Mesendoderm (in vitro differentiated cells): ENCODE measurements around the gene SMARCD1.
A peak's percentile ranks its signal among the peaks of the same experiment; 100 is the strongest.

Experiments used
- DNase-seq: peaks from one replicate; pipeline ENCODE4 v3.0.0; 2013
- H2AK5ac ChIP-seq: 2 replicates; pipeline ENCODE4 v1.6.1; 2013; ENCODE audit warnings: low read length, inconsistent platforms
- H2BK120ac ChIP-seq: 2 replicates; pipeline ENCODE4 v1.6.1; 2013; ENCODE audit warnings: low read depth, mild to moderate bottlenecking, low read length, moderate library complexity, mixed read lengths
- H2BK15ac ChIP-seq: replicated peaks from 2 replicates; pipeline ENCODE4 v1.6.1; 2013; ENCODE audit warnings: low read depth, mild to moderate bottlenecking, moderate library complexity
- H2BK5ac ChIP-seq: 2 replicates; pipeline ENCODE4 v1.6.1; 2013; ENCODE audit warnings: low read length, inconsistent platforms
- H3K18ac ChIP-seq: 2 replicates; pipeline ENCODE4 v1.6.1; 2013; ENCODE audit warnings: mild to moderate bottlenecking, low read length, mixed read lengths
- H3K23ac ChIP-seq: one replicate; pipeline ENCODE4 v1.6.1; 2013; ENCODE audit warnings: low read length
- H3K27ac ChIP-seq: 2 replicates; pipeline ENCODE4 v1.5.1; 2013; ENCODE audit warnings: low read depth, mild to moderate bottlenecking, inconsistent platforms, low read length, moderate library complexity
- H3K27me3 ChIP-seq: 2 replicates; pipeline ENCODE4 v1.6.1; 2013; ENCODE audit warnings: low read length, control low read depth, mild to moderate bottlenecking, inconsistent platforms; ENCODE audit not compliant: insufficient read depth, poor library complexity
- H3K36me3 ChIP-seq: 2 replicates; pipeline ENCODE4 v1.6.1; 2013; ENCODE audit warnings: low read length, inconsistent platforms; ENCODE audit not compliant: control insufficient read depth, insufficient read depth
- H3K4ac ChIP-seq: one replicate; pipeline ENCODE4 v1.6.1; 2013; ENCODE audit warnings: low read depth, mild to moderate bottlenecking, low read length, moderate library complexity
- H3K4me1 ChIP-seq: 2 replicates; pipeline ENCODE4 v1.6.1; 2013; ENCODE audit warnings: low read depth, low read length, inconsistent platforms; ENCODE audit not compliant: control insufficient read depth
- H3K4me2 ChIP-seq: 2 replicates; pipeline ENCODE4 v1.6.1; 2013; ENCODE audit warnings: low read length
- H3K4me3 ChIP-seq: 2 replicates; pipeline ENCODE4 v1.5.1; 2013; ENCODE audit warnings: mild to moderate bottlenecking, low read length
- H3K56ac ChIP-seq: one replicate; pipeline ENCODE4 v1.6.1; 2013; ENCODE audit warnings: low read length
- H3K79me1 ChIP-seq: 2 replicates; pipeline ENCODE4 v1.6.1; 2013; ENCODE audit warnings: low read length, inconsistent platforms
- H3K79me2 ChIP-seq: 2 replicates; pipeline ENCODE4 v1.6.1; 2013; ENCODE audit warnings: mild to moderate bottlenecking, low read length; ENCODE audit not compliant: control insufficient read depth, insufficient read depth
- H3K9ac ChIP-seq: 2 replicates; pipeline ENCODE4 v1.6.1; 2013; ENCODE audit warnings: low read length, inconsistent platforms
- H4K5ac ChIP-seq: one replicate; pipeline ENCODE4 v1.6.1; 2013; ENCODE audit warnings: low read length
- H4K8ac ChIP-seq: one replicate; pipeline ENCODE4 v1.6.1; 2013; ENCODE audit warnings: low read depth, mild to moderate bottlenecking, control low read depth, low read length, moderate library complexity
- WGBS: extraction: QIAGEN DNeasy Blood & Tissue Kit; methylation state at CpG from one replicate; pipeline ENCODE4 v1.1.7; 2013; ENCODE audit warnings: low lambda C conversion rate, missing lambda C conversion rate; ENCODE audit not compliant: insufficient coverage; ENCODE audit errors: extremely low coverage; 5-methylcytosine and 5-hydroxymethylcytosine counted together

The SMARCD1 gene

DNA sequence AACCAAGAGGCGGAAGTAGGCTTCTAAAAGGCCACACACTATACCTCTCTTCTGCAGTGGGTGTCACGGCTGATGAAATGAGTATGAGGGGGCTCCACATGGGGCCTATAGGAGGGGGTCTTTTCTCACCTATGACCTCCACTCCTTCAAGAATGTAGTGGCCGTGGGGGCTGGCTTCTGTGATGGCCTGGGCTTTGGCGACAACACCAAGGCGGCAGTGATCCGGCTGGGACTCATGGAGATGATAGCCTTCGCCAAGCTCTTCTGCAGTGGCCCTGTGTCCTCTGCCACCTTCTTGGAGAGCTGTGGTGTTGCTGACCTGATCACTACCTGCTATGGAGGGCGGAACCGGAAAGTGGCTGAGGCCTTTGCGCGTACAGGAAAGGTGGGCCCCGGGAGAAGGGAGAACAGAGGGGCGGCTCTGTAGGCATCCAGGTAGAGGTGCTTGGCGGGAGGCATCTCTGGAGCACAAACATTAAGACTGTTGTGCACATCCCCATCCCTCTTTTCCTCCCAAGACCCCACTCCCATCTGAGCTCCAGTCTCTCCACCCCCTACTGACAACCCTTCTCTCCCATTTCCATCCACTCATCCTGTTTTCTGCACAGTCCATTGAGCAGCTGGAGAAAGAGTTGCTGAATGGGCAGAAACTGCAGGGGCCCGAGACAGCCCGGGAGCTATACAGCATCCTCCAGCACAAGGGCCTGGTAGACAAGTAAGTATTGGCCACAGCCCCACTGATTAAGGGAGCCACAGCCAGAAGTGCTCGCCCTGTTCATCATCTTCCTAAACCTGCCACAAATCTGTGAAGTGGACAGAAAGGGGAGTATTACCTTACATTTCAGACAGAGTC lies 22.5 kb downstream of the SMARCD1 start:
- Histone ChIP-seq H3K27ac (no peak overlapping the region), H3K79me2 (no peaks in the 10 kb centered on the region), H3K23ac (no peak overlapping the region), H2BK15ac (no peak overlapping the region), H2BK120ac (no peak overlapping the region), H3K56ac (no peak overlapping the region), H3K18ac (no peak overlapping the region), H2AK5ac (no peak overlapping the region), H3K4me3 (no peak overlapping the region), H3K36me3 (no peaks in the 10 kb centered on the region), H2BK5ac (no peak overlapping the region), H3K27me3 (no peaks in the 10 kb centered on the region), H3K9ac (no peak overlapping the region), H4K5ac (no peak overlapping the region), H3K4ac (no peak overlapping the region), H3K4me2 (no peak overlapping the region), H3K4me1 (peaks cover 8% of the 10 kb centered on the region), H4K8ac (no peak overlapping the region), H3K79me1 (no peaks in the 10 kb centered on the region)
- no peak for DNase-seq
- WGBS: no CpG with 5 or more reads among the region's 17 CpGs

DNA sequence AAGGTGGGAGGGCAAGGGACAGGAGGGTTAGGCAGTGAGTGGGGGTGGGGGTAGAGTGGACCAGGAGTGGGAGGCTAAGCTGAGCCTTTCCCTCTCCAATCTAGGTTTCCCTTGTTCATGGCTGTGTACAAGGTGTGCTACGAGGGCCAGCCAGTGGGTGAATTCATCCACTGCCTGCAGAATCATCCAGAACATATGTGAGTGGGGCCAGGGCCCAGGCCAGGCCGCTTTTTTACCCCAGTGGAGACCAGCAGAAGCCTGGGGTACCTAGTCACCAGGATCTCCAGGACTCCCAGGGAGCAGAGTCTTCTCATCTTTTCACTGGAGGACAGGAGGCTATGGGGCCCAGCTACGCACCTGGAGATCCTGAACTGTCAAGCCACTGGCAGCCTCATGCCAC lies 24.2 kb downstream of the SMARCD1 start:
- Histone ChIP-seq H3K79me2 (peaks cover 5% of the 10 kb centered on the region), H3K9ac (peak overlapping the region; percentile 36), H3K56ac (peak overlapping the region; percentile 64), H2AK5ac (no peak overlapping the region), H4K5ac (no peak overlapping the region), H3K27me3 (no peaks in the 10 kb centered on the region), H2BK15ac (no peak overlapping the region), H2BK120ac (no peak overlapping the region), H4K8ac (no peak overlapping the region), H3K4me3 (no peak overlapping the region), H3K36me3 (no peaks in the 10 kb centered on the region), H3K18ac (no peak overlapping the region), H2BK5ac (no peak overlapping the region), H3K79me1 (peaks cover 2% of the 10 kb centered on the region), H3K4ac (no peak overlapping the region), H3K4me1 (peaks cover 8% of the 10 kb centered on the region), H3K27ac (no peak overlapping the region), H3K4me2 (no peak overlapping the region), H3K23ac (no peak overlapping the region)
- no CpG with 5 or more reads among the region's 3 CpGs for WGBS
- no peak for DNase-seq

DNA sequence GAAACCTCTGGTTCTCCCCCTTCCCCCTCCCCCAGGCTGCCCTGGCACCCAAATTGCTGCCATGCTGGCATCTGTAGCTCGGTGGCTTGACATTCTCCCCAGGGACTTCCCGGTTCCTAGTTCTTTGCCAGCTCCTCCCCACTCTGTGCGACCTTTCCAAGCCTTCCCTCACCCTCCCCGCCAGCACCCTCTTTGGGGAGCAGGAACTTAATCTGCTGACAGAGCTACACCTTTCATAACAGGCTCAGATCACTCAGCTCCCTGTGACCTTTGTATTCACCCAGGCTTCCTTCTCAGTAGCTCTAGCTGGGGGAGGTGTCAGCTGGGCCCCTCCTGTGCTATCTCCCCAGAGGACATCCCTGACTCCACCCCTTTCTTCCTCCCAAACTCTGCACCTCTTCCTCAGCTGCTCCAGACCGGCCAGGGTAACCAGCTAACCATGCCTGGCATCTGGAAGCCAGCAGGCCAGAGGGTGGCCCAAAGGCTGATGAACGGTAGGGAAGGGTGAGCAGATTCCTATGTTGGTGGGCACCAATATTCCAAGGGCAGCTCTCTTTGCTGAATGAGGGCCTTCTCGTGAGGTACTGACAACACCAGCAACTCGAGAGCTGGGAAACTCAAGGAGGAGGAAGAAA lies 25.1 kb downstream of the SMARCD1 start:
- Histone ChIP-seq H3K79me1 (peaks cover 2% of the 10 kb centered on the region), H2BK5ac (peak overlapping the region; percentile 7), H2AK5ac (no peak overlapping the region), H3K4me3 (no peak overlapping the region), H3K18ac (no peak overlapping the region), H3K56ac (peak overlapping the region; percentile 66), H3K23ac (no peak overlapping the region), H3K4ac (no peak overlapping the region), H4K8ac (no peak overlapping the region), H3K27me3 (no peaks in the 10 kb centered on the region), H3K9ac (no peak overlapping the region), H3K36me3 (no peaks in the 10 kb centered on the region), H2BK120ac (no peak overlapping the region), H2BK15ac (no peak overlapping the region), H3K79me2 (peaks cover 5% of the 10 kb centered on the region), H3K4me2 (no peak overlapping the region), H3K4me1 (peaks cover 8% of the 10 kb centered on the region), H4K5ac (no peak overlapping the region), H3K27ac (peak overlapping the region; percentile 46)
- no CpG with 5 or more reads among the region's 8 CpGs for WGBS
- DNase-seq: peak; percentile 36

DNA sequence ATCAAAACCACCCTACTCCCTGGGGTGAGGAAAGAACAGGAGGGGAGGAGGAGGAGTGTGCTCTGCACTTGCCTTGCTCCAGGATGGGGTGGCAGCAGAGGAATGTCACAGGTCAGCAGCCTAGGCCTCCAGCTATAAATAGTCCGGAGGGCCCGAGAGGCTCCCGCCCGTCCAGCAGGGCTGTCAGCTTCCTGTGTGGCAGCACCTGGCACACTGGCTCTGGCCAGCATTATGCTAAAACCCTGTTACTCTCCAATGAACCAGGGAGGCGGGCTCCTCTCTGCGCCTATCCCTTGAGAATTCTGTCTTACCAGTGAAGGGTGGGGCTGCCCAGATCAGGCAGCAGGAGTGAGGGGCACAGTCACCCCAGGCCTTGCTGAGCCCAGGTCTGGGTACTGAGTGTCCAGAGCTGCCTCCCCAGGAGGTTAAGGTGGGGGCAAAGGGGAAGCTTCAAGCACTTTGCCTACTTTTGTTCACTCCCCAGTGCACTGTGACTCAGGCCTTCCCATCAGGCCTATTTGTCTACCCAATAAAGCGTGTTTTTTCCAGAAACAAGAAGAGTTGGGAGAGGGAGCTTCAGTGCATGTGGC lies 25.7 kb downstream of the SMARCD1 start:
- no peak overlapping the region for H2AK5ac ChIP-seq
- peak overlapping the region; percentile 46 for H3K27ac ChIP-seq
- H3K27me3 ChIP-seq: no peaks in the 10 kb centered on the region
- H3K18ac ChIP-seq: no peak overlapping the region
- H2BK120ac ChIP-seq: no peak overlapping the region
- peak overlapping the region; percentile 34 for H3K9ac ChIP-seq
- no peaks in the 10 kb centered on the region for H3K36me3 ChIP-seq
- peak overlapping the region; percentile 66 for H3K56ac ChIP-seq
- no peak overlapping the region for H3K4me3 ChIP-seq
- no peak overlapping the region for H3K4me2 ChIP-seq
- peaks cover 5% of the 10 kb centered on the region for H3K79me2 ChIP-seq
- no CpG with 5 or more reads among the region's 7 CpGs for WGBS
- peak; percentile 84 for DNase-seq
- H3K4me1 ChIP-seq: peaks cover 8% of the 10 kb centered on the region
- no peak overlapping the region for H2BK15ac ChIP-seq
- peaks cover 2% of the 10 kb centered on the region for H3K79me1 ChIP-seq
- no peak overlapping the region for H4K5ac ChIP-seq
- H3K4ac ChIP-seq: no peak overlapping the region
- no peak overlapping the region for H4K8ac ChIP-seq
- H3K23ac ChIP-seq: no peak overlapping the region
- no peak overlapping the region for H2BK5ac ChIP-seq

DNA sequence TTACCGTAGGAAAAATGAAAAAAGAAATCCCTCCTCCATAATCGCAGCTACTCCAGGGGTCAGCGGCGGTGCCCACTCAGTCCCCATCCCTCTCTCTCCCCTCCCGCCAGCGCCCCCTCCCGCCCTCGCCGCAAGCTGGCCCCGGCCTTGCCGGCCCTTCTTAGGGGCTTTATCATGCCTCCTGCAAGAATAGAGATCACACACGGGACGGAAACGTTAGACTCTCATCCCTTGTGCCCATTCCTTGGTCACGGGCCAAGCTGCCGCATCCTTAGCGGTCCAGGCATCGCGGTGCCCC lies 26.2 kb downstream of the SMARCD1 start:
- no peak overlapping the region for H2BK15ac ChIP-seq
- H4K8ac ChIP-seq: no peak overlapping the region
- no peak overlapping the region for H2BK120ac ChIP-seq
- peak overlapping the region; percentile 36 for H3K9ac ChIP-seq
- H3K36me3 ChIP-seq: no peaks in the 10 kb centered on the region
- no peak overlapping the region for H4K5ac ChIP-seq
- no CpG with 5 or more reads among the region's 19 CpGs for WGBS
- H3K27me3 ChIP-seq: no peaks in the 10 kb centered on the region
- H3K4me1 ChIP-seq: peaks cover 8% of the 10 kb centered on the region
- H3K4me2 ChIP-seq: peak overlapping the region; percentile 93
- no peak overlapping the region for H3K23ac ChIP-seq
- no peak overlapping the region for H3K4me3 ChIP-seq
- H3K4ac ChIP-seq: no peak overlapping the region
- H3K56ac ChIP-seq: peak overlapping the region; percentile 82
- H2BK5ac ChIP-seq: no peak overlapping the region
- peaks cover 5% of the 10 kb centered on the region for H3K79me2 ChIP-seq
- DNase-seq: no peak
- H3K79me1 ChIP-seq: peaks cover 2% of the 10 kb centered on the region
- H3K27ac ChIP-seq: peak overlapping the region; percentile 25
- no peak overlapping the region for H3K18ac ChIP-seq
- H2AK5ac ChIP-seq: no peak overlapping the region
